Measurements from ENCODE around the gene SNX5.

SNX5 gene

DNA sequence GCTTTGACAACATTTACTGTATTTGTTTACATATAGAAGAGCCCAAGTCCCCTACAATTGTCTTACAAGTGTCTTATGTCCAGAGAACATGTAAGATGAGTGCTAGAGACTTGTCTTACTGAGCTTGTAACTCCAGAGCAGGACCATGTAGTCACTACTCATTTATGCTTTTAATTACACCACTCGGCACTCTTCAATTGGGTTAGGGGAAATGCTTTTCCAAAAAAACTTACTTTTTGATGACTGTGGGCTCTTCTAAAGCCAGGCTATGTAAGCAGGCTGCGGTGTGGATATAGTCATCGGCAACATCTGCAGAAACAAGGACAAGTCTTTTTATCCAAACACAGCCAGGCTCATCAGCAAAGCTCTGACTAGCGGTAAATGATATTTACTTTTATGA, 18.7 kb downstream of the SNX5 start:
- no CpG with 5 or more reads among the region's 4 CpGs for WGBS (ENCODE audit: extremely low coverage, insufficient coverage, insufficient read length)
- H3K27ac ChIP-seq (ENCODE audit: low read depth, low read length): no peak overlapping the region
- no peak for DNase-seq
- H2BK12ac ChIP-seq (ENCODE audit: low read length): no peak overlapping the region
- H2AK5ac ChIP-seq (ENCODE audit: low read length): no peak overlapping the region
- H3K79me1 ChIP-seq (ENCODE audit: low read length): no peaks in the 10 kb centered on the region
- no peak overlapping the region for H4K12ac ChIP-seq (ENCODE audit: low read depth, low read length)
- no peak overlapping the region for H3K14ac ChIP-seq (ENCODE audit: low read length)
- no peak overlapping the region for H3K4me3 ChIP-seq (ENCODE audit: low read depth, low read length)
- H4K91ac ChIP-seq (ENCODE audit: low read depth, low read length): no peak overlapping the region
- no peak overlapping the region for H2BK120ac ChIP-seq (ENCODE audit: insufficient read depth, low read length, poor library complexity)
- no peak overlapping the region for H2AFZ ChIP-seq (ENCODE audit: insufficient read depth, low read length, poor library complexity)
- no peak overlapping the region for H3K23ac ChIP-seq (ENCODE audit: low read length)
- H3K4me2 ChIP-seq (ENCODE audit: low read length): no peak overlapping the region
- no peak overlapping the region for H3K4ac ChIP-seq (ENCODE audit: low read depth, low read length)
- H3K27me3 ChIP-seq (ENCODE audit: insufficient read depth, low read length): no peaks in the 10 kb centered on the region
- H3K9ac ChIP-seq (ENCODE audit: low read length): no peak overlapping the region
- no peak overlapping the region for H3K18ac ChIP-seq (ENCODE audit: low read length)
- H3K79me2 ChIP-seq (ENCODE audit: control insufficient read depth, insufficient read depth, low read length, poor library complexity): peaks cover 2% of the 10 kb centered on the region
- H4K8ac ChIP-seq (ENCODE audit: low read depth, low read length): no peak overlapping the region
- no peaks in the 10 kb centered on the region for H3K4me1 ChIP-seq (ENCODE audit: control insufficient read depth in 1 of 2, insufficient read depth in 2 of 2, low read length in 2 of 2)
- no peaks in the 10 kb centered on the region for H3K9me3 ChIP-seq (ENCODE audit: insufficient read depth, low read depth, low read length)
- peaks cover 17 to 67% of the 10 kb centered on the region in 2 experiments for H3K36me3 ChIP-seq (ENCODE audit: control insufficient read depth in 1 of 2, insufficient read depth in 2 of 2, low read length in 2 of 2)
- H2BK5ac ChIP-seq (ENCODE audit: low read depth, low read length, poor library complexity): no peak overlapping the region

DNA sequence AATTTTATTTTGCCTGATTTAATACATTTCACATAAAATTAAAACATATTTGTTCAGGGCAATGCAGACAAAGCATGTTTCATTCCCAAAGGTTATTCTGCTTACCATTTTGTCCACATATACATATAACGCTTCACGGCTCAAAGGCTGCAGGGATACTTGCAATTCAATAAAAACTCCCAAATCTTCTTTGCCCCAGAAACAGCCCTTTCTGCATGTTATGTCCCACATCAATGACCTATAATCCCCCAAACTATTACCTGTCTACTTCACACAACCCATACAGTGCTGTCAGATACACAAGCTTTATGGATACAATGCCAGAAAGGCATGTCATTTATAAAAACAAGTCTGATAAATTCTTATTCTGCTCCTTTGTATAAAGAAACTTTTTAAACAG, 20.2 kb downstream of the SNX5 start:
- Histone ChIP-seq H3K9me3 (ENCODE audit: insufficient read depth, low read depth, low read length) (no peaks in the 10 kb centered on the region), H3K4me1 (ENCODE audit: control insufficient read depth in 1 of 2, insufficient read depth in 2 of 2, low read length in 2 of 2) (no peaks in the 10 kb centered on the region), H3K79me2 (ENCODE audit: control insufficient read depth, insufficient read depth, low read length, poor library complexity) (no peaks in the 10 kb centered on the region), H4K12ac (ENCODE audit: low read depth, low read length) (no peak overlapping the region), H3K4ac (ENCODE audit: low read depth, low read length) (no peak overlapping the region), H3K79me1 (ENCODE audit: low read length) (no peaks in the 10 kb centered on the region), H4K91ac (ENCODE audit: low read depth, low read length) (no peak overlapping the region), H3K36me3 (ENCODE audit: control insufficient read depth in 1 of 2, insufficient read depth in 2 of 2, low read length in 2 of 2) (peaks cover 12 to 60% of the 10 kb centered on the region in 2 experiments), H2BK5ac (ENCODE audit: low read depth, low read length, poor library complexity) (no peak overlapping the region), H3K18ac (ENCODE audit: low read length) (no peak overlapping the region), H3K23ac (ENCODE audit: low read length) (no peak overlapping the region), H2BK120ac (ENCODE audit: insufficient read depth, low read length, poor library complexity) (no peak overlapping the region), H3K27me3 (ENCODE audit: insufficient read depth, low read length) (no peaks in the 10 kb centered on the region), H2AK5ac (ENCODE audit: low read length) (no peak overlapping the region), H2AFZ (ENCODE audit: insufficient read depth, low read length, poor library complexity) (no peak overlapping the region), H3K14ac (ENCODE audit: low read length) (no peak overlapping the region), H3K9ac (ENCODE audit: low read length) (no peak overlapping the region), H2BK12ac (ENCODE audit: low read length) (no peak overlapping the region), H3K27ac (ENCODE audit: low read depth, low read length) (no peak overlapping the region), H4K8ac (ENCODE audit: low read depth, low read length) (no peak overlapping the region), H3K4me2 (ENCODE audit: low read length) (no peak overlapping the region), H3K4me3 (ENCODE audit: low read depth, low read length) (no peak overlapping the region)
- no CpG with 5 or more reads among the region's 2 CpGs for WGBS (ENCODE audit: extremely low coverage, insufficient coverage, insufficient read length)
- no peak for DNase-seq

DNA sequence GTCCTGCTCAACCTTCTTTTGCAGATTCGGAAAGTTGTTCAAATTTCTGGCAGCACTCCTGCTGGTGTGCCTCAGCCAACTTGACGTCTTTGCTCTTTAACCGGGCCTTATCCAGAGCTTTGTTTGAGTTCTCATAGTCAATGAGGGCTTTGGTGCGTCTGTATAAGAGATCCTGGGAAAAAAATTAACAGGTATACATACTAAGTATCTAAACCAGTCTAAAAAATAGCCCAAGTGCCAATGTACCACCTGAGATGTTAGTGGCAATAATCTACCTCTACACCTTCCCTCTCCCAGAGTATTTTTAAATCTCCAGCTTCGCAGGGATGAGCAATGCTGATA, 21.1 kb downstream of the SNX5 start:
- H3K4me1 ChIP-seq (ENCODE audit: control insufficient read depth in 1 of 2, insufficient read depth in 2 of 2, low read length in 2 of 2): no peaks in the 10 kb centered on the region
- no peak overlapping the region for H3K4me3 ChIP-seq (ENCODE audit: low read depth, low read length)
- H3K27me3 ChIP-seq (ENCODE audit: insufficient read depth, low read length): no peaks in the 10 kb centered on the region
- peaks cover 12 to 56% of the 10 kb centered on the region in 2 experiments for H3K36me3 ChIP-seq (ENCODE audit: control insufficient read depth in 1 of 2, insufficient read depth in 2 of 2, low read length in 2 of 2)
- no peak overlapping the region for H2BK12ac ChIP-seq (ENCODE audit: low read length)
- no peak for DNase-seq
- H2AFZ ChIP-seq (ENCODE audit: insufficient read depth, low read length, poor library complexity): no peak overlapping the region
- no peak overlapping the region for H4K8ac ChIP-seq (ENCODE audit: low read depth, low read length)
- no peak overlapping the region for H2BK5ac ChIP-seq (ENCODE audit: low read depth, low read length, poor library complexity)
- H3K27ac ChIP-seq (ENCODE audit: low read depth, low read length): no peak overlapping the region
- H3K4me2 ChIP-seq (ENCODE audit: low read length): no peak overlapping the region
- no peaks in the 10 kb centered on the region for H3K79me2 ChIP-seq (ENCODE audit: control insufficient read depth, insufficient read depth, low read length, poor library complexity)
- H3K79me1 ChIP-seq (ENCODE audit: low read length): no peaks in the 10 kb centered on the region
- H3K9me3 ChIP-seq (ENCODE audit: insufficient read depth, low read depth, low read length): no peaks in the 10 kb centered on the region
- H3K14ac ChIP-seq (ENCODE audit: low read length): no peak overlapping the region
- H3K18ac ChIP-seq (ENCODE audit: low read length): no peak overlapping the region
- no peak overlapping the region for H3K23ac ChIP-seq (ENCODE audit: low read length)
- H4K91ac ChIP-seq (ENCODE audit: low read depth, low read length): no peak overlapping the region
- no peak overlapping the region for H3K9ac ChIP-seq (ENCODE audit: low read length)
- no peak overlapping the region for H3K4ac ChIP-seq (ENCODE audit: low read depth, low read length)
- H2AK5ac ChIP-seq (ENCODE audit: low read length): no peak overlapping the region
- H2BK120ac ChIP-seq (ENCODE audit: insufficient read depth, low read length, poor library complexity): no peak overlapping the region
- H4K12ac ChIP-seq (ENCODE audit: low read depth, low read length): no peak overlapping the region
- WGBS (ENCODE audit: extremely low coverage, insufficient coverage, insufficient read length): no CpG with 5 or more reads among the region's 5 CpGs

DNA sequence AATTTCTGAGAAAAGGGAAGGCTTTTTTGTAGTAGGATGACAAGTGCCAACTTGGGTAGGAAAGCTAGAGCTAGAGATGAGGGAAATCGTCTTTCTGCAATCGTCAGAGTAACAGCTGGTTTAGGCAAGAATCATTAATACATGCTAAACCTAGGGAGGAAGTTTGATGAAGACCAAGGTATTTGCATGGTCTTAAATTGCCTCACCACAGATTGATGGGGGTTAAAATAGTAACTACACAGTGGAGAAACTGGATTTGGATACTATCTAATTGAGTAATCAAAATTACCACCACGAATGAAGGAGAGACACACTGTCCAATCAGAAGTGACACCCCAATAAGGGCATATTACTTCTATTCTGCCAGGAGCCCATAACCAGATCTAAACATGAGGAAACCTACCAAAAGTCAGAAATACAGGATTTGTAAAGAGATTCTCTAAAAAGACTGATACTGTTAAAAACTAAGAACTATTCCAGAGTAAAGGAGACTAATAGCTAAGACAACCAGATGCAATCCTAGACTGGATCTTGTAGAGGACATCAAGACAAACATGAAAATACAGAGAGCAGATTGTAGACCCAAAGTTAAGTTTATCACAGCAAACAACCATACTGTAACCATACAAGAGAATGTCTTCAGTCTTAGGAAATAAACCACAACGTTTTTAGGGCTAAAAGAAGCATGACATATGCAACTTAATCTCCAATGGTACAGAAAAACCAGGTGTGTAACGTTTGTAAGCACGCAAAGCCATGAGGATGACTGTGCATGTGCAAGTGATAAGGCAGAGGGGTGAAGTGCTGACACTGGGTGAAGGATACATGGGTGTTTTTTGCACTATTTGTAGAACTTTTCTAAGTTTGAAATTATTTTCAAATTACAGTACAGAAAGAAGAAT, 21.8 kb downstream of the SNX5 start:
- H3K23ac ChIP-seq (ENCODE audit: low read length): no peak overlapping the region
- no peak overlapping the region for H2BK120ac ChIP-seq (ENCODE audit: insufficient read depth, low read length, poor library complexity)
- no peak overlapping the region for H4K91ac ChIP-seq (ENCODE audit: low read depth, low read length)
- H3K14ac ChIP-seq (ENCODE audit: low read length): no peak overlapping the region
- no CpG with 5 or more reads among the region's 6 CpGs for WGBS (ENCODE audit: extremely low coverage, insufficient coverage, insufficient read length)
- H3K36me3 ChIP-seq (ENCODE audit: control insufficient read depth in 1 of 2, insufficient read depth in 2 of 2, low read length in 2 of 2): peaks cover 13 to 60% of the 10 kb centered on the region in 2 experiments
- H4K8ac ChIP-seq (ENCODE audit: low read depth, low read length): no peak overlapping the region
- H3K4ac ChIP-seq (ENCODE audit: low read depth, low read length): no peak overlapping the region
- no peak overlapping the region for H3K27ac ChIP-seq (ENCODE audit: low read depth, low read length)
- H2BK12ac ChIP-seq (ENCODE audit: low read length): no peak overlapping the region
- H3K18ac ChIP-seq (ENCODE audit: low read length): no peak overlapping the region
- no peaks in the 10 kb centered on the region for H3K79me1 ChIP-seq (ENCODE audit: low read length)
- no peak overlapping the region for H2AK5ac ChIP-seq (ENCODE audit: low read length)
- H3K4me3 ChIP-seq (ENCODE audit: low read depth, low read length): no peak overlapping the region
- H2AFZ ChIP-seq (ENCODE audit: insufficient read depth, low read length, poor library complexity): no peak overlapping the region
- H2BK5ac ChIP-seq (ENCODE audit: low read depth, low read length, poor library complexity): no peak overlapping the region
- DNase-seq: no peak
- no peaks in the 10 kb centered on the region for H3K27me3 ChIP-seq (ENCODE audit: insufficient read depth, low read length)
- no peak overlapping the region for H4K12ac ChIP-seq (ENCODE audit: low read depth, low read length)
- H3K9ac ChIP-seq (ENCODE audit: low read length): no peak overlapping the region
- H3K9me3 ChIP-seq (ENCODE audit: insufficient read depth, low read depth, low read length): no peaks in the 10 kb centered on the region
- H3K79me2 ChIP-seq (ENCODE audit: control insufficient read depth, insufficient read depth, low read length, poor library complexity): no peaks in the 10 kb centered on the region
- no peaks in the 10 kb centered on the region for H3K4me1 ChIP-seq (ENCODE audit: control insufficient read depth in 1 of 2, insufficient read depth in 2 of 2, low read length in 2 of 2)
- H3K4me2 ChIP-seq (ENCODE audit: low read length): no peak overlapping the region

Data from trophoblast cell (in vitro differentiated cells and primary cell).